ENCODE data around the gene NEMP1. TPM values are rescaled to one million over a fixed set of nuclear protein-coding genes. Genes with fewer than 3 reads are reported as not detected.
"Not testable (repeated sequence)": the region's sequence is repeated elsewhere in the genome, so short reads cannot be mapped to it uniquely, and the experiment has no call there.

Gene NEMP1
- total RNA-seq, 1 donor from 2014 or later: 6.1 TPM

DNA sequence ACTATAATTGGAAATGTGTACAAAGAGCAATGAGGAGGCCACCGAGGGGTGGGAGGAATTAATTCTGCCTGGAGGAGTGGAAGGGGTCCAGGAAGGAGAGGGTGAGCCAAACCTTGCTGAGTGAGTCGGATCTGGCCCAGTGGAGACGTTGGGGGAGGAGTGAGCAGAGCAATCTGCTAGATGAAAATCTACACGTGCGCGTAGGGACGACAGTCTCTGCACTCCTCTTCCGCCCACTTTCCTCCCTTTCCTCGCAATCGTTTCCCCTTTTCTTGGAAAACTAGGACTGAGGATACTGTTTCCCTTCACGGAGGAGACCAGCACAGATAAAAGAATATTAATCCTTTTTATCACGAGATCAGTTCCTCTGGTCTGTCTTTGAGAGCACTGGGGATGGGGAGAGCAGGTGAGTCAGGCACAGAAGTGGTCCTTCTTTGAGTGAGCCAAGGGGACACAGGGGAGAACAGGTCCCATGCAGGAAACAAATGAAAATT, 7.5 kb upstream of the NEMP1 start:
- H3K27me3 ChIP-seq (ENCODE audit: control insufficient read depth, insufficient read depth, low read length): no peaks in the 10 kb centered on the region
- no peak for TF ChIP-seq CTCF (IDR thresholded peaks at IDR 0.05; ENCODE audit: insufficient read depth, low read length, poor library complexity, severe bottlenecking)
- DNase-seq (ENCODE audit: low read depth): no peak
- peak overlapping the region; percentile 9 for H3K4me3 ChIP-seq (ENCODE audit: low read depth, low read length)
- H3K36me3 ChIP-seq (ENCODE audit: control insufficient read depth, insufficient read depth, low read length): no peaks in the 10 kb centered on the region

DNA sequence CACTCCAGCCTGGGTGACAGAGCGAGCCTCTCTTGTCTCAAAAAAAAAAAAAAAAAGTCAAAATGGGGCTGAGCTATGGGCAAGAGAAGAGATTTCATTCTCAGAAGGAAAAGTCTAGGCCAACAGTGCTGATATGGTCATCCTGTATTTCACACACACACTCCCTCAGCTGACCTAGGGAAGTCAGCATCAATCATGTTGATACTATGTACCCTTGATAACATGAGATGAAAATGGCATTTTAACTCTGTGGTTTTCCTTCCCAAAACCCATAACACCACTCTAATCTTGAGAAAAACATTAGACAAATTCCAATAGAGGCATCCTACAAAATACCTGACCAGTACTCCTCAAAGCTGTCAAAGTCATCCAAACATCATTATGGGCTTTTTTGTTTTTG, 2.3 kb upstream of the NEMP1 start:
- Histone ChIP-seq H3K4me3 (ENCODE audit: low read depth, low read length) (no peak overlapping the region), H3K27me3 (ENCODE audit: control insufficient read depth, insufficient read depth, low read length) (no peaks in the 10 kb centered on the region), H3K36me3 (ENCODE audit: control insufficient read depth, insufficient read depth, low read length) (no peaks in the 10 kb centered on the region)
- TF ChIP-seq CTCF (IDR thresholded peaks at IDR 0.05; ENCODE audit: insufficient read depth, low read length, poor library complexity, severe bottlenecking): no peak
- DNase-seq (ENCODE audit: low read depth): no peak

DNA sequence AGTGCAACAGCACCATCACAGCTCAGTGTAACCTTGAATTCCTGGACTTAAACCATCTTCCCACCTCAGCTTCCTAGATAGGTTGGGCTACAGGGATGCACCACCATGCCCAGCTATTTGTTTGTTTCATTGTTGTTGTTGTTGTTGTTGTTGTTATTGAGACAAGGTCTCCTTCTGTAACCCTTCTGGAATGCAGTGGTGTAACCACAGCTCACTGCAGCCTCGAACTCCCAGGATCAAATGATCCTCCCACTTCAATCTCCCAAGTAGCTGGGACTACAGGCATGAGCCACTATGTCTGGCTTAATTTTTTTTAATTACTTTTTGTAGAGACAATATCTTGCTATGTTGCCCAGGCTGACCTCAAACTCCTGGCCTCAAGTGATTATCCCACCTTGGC, 1.2 kb upstream of the NEMP1 start:
- H3K4me3 ChIP-seq (ENCODE audit: low read depth, low read length): no peak overlapping the region
- no peaks in the 10 kb centered on the region for H3K27me3 ChIP-seq (ENCODE audit: control insufficient read depth, insufficient read depth, low read length)
- H3K36me3 ChIP-seq (ENCODE audit: control insufficient read depth, insufficient read depth, low read length): no peaks in the 10 kb centered on the region
- no peak for TF ChIP-seq CTCF (IDR thresholded peaks at IDR 0.05; ENCODE audit: insufficient read depth, low read length, poor library complexity, severe bottlenecking)
- no peak for DNase-seq (ENCODE audit: low read depth)

DNA sequence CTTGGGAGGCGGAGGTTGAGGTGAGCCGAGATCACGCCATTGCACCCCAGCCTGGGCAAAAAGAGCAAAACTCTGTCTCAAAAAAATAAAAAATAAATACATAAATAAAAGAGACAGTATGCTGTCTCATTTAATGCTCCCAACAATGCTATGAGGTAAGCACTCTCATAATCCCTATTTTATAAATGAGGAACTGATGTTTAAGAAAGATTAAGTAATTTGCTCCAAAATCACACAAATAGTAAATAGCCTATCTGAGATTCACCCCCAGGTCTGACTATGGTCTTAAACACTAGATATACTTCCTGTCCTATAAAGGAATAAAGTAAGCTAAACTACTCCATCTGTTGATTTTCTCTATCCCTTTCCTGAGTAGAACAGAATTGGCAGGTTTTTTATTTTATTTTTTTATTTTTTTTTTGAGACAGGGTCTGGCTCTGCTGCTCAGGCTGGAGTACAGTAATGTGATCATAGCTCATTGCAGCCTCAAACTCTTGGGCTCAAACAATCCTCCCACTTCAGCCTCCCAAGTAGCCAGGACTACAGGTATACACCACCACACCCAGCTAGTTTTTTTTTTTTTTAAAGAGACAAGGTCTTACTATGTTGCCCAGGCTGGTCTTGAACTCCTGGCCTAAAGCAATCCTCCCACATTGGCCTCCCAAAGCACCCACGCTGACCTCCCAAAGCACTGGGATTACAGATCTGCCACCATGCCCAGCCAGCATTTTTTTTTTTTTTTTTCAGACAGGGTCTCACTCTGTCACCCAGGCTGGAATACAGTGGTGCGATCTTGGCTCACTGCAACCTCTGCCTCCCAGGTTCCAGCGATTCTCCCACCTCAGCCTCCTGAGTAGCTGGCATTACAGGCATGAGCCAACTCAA, 4.8 kb downstream of the NEMP1 start:
- not testable (repeated sequence) for H3K4me3 ChIP-seq (ENCODE audit: low read depth, low read length); H3K36me3 ChIP-seq (ENCODE audit: control insufficient read depth, insufficient read depth, low read length); DNase-seq (ENCODE audit: low read depth); H3K27me3 ChIP-seq (ENCODE audit: control insufficient read depth, insufficient read depth, low read length)

DNA sequence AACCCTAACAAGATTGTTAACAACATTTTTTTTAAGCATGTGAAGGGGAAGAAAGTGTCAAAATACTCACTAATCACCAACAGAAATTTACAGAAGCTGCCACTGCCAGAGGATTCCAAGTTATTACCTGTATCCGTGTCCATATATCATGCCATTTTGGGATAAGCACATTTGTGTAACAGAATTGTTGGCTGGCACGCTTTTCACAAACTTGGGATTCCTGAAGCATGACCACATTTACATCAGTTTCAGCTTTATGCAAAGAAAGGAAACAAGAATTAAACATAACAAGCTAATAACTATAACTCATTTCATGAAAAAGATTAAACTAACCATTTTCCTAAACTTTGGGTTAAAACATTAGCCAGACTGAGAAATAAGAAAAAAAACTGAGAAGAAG, 5.9 kb downstream of the NEMP1 start:
- Histone ChIP-seq H3K27me3 (ENCODE audit: control insufficient read depth, insufficient read depth, low read length) (no peaks in the 10 kb centered on the region), H3K36me3 (ENCODE audit: control insufficient read depth, insufficient read depth, low read length) (no peaks in the 10 kb centered on the region), H3K4me3 (ENCODE audit: low read depth, low read length) (no peak overlapping the region)
- no peak for TF ChIP-seq CTCF (IDR thresholded peaks at IDR 0.05; ENCODE audit: insufficient read depth, low read length, poor library complexity, severe bottlenecking)
- DNase-seq (ENCODE audit: low read depth): no peak

- Histone ChIP-seq H3K36me3 (ENCODE audit: control insufficient read depth, insufficient read depth, low read length) (no peaks in the 10 kb centered on the region), H3K4me3 (ENCODE audit: low read depth, low read length) (no peak overlapping the region), H3K27me3 (ENCODE audit: control insufficient read depth, insufficient read depth, low read length) (no peaks in the 10 kb centered on the region)
- TF ChIP-seq CTCF (IDR thresholded peaks at IDR 0.05; ENCODE audit: insufficient read depth, low read length, poor library complexity, severe bottlenecking): peak; percentile 84
- DNase-seq (ENCODE audit: low read depth): no peak
Measured at GRCh38 chr12:57069523-57069922, 9.1 kb downstream of the NEMP1 start.
